SK-N-DZ (cell line): ENCODE measurements around the gene SPRED2. TPM values are rescaled to one million over a fixed set of nuclear protein-coding genes. Genes with fewer than 3 reads are reported as not detected.
A peak's percentile ranks its signal among the peaks of the same experiment; 100 is the strongest.

Experiments used
- DNase-seq: peaks from one replicate; pipeline ENCODE4 v3.0.0-alpha.2; 2015; ENCODE audit warnings: low spot score
- polyA plus RNA-seq, 2 experiments: library from polyadenylated mRNA; depleted of rRNA; stranded (reverse); fragments of >200 nt; gene quantifications; 2 replicates each; pipeline ENCODE4 v1.2.3, GENCODE V29; 2014

SPRED2 gene
- 6.8 and 8.9 TPM in 2 replicates for polyA plus RNA-seq (2014; cell fraction: cytosol; rRNA removed)
- 3.1 and 4.0 TPM in 2 replicates for polyA plus RNA-seq (2014; cell fraction: nucleus; rRNA removed)

- DNase-seq, result peak; percentile 93
Measured at GRCh38 chr2:65432227-65433190, at the start of gene SPRED2. SPRED2 (minus strand) TSS chr2:65432599; CDS start chr2:65431987, 612 bp downstream.

GRCh38 chr2:65481961-65482360, 49.6 kb upstream of the SPRED2 start:
- DNase-seq, result no peak

- no peak for DNase-seq
Measured at GRCh38 chr2:65479524-65479923, 47.1 kb upstream of the SPRED2 start.

GRCh38 chr2:65478498-65479135, 46.2 kb upstream of the SPRED2 start:
- no peak for DNase-seq

GRCh38 chr2:65477590-65477989, 45.2 kb upstream of the SPRED2 start:
- DNase-seq, result no peak

GRCh38 chr2:65476778-65477177, 44.4 kb upstream of the SPRED2 start:
- no peak for DNase-seq

- DNase-seq, result no peak
Measured at GRCh38 chr2:65475000-65475399, 42.6 kb upstream of the SPRED2 start.

- DNase-seq, result peak; percentile 84
Measured at GRCh38 chr2:65473045-65473444, 40.6 kb upstream of the SPRED2 start.

GRCh38 chr2:65471409-65471808, 39.0 kb upstream of the SPRED2 start:
- DNase-seq, result no peak

GRCh38 chr2:65466551-65466950, 34.2 kb upstream of the SPRED2 start:
- DNase-seq, result no peak

- peak; percentile 77 for DNase-seq
Measured at GRCh38 chr2:65465857-65466256, 33.5 kb upstream of the SPRED2 start.

- no peak for DNase-seq
Measured at GRCh38 chr2:65465124-65465523, 32.7 kb upstream of the SPRED2 start.

- peak; percentile 32 for DNase-seq
Measured at GRCh38 chr2:65464604-65465003, 32.2 kb upstream of the SPRED2 start.

GRCh38 chr2:65458999-65459398, 26.6 kb upstream of the SPRED2 start:
- no peak for DNase-seq

GRCh38 chr2:65456886-65457285, 24.5 kb upstream of the SPRED2 start:
- no peak for DNase-seq

GRCh38 chr2:65456064-65456463, 23.7 kb upstream of the SPRED2 start:
- no peak for DNase-seq

- DNase-seq, result no peak
Measured at GRCh38 chr2:65453916-65454315, 21.5 kb upstream of the SPRED2 start.

- no peak for DNase-seq
Measured at GRCh38 chr2:65452150-65452895, 19.9 kb upstream of the SPRED2 start.

GRCh38 chr2:65450810-65451209, 18.4 kb upstream of the SPRED2 start:
- no peak for DNase-seq

- no peak for DNase-seq
Measured at GRCh38 chr2:65450393-65450792, 18.0 kb upstream of the SPRED2 start.

- no peak for DNase-seq
Measured at GRCh38 chr2:65443509-65444186, 11.2 kb upstream of the SPRED2 start.
